WERI-Rb-1 (cell line): ENCODE data around the gene SLC4A11.
"Not testable (repeated sequence)": the region's sequence is repeated elsewhere in the genome, so short reads cannot be mapped to it uniquely, and the experiment has no call there.

Source experiments
- DNase-seq: peaks from one replicate; pipeline ENCODE4 v3.0.0-alpha.2; 2020
- H3K27ac ChIP-seq: fragments of 250-450 bp; sonication (Bioruptor Pico); 2 replicates; pipeline ENCODE4 v1.5.1; 2020; ENCODE audit warnings: mild to moderate bottlenecking, moderate library complexity
- H3K27me3 ChIP-seq: fragments of 250-450 bp; sonication (Bioruptor Pico); 2 replicates; pipeline ENCODE4 v1.5.1; 2021; ENCODE audit warnings: mild to moderate bottlenecking, low read depth, moderate library complexity; ENCODE audit not compliant: insufficient read depth, severe bottlenecking
- H3K36me3 ChIP-seq: fragments of 250-450 bp; sonication (Bioruptor Pico); 2 replicates; pipeline ENCODE4 v1.5.1; 2020; ENCODE audit warnings: mild to moderate bottlenecking, moderate library complexity
- H3K4me3 ChIP-seq: 2 replicates; pipeline ENCODE4 v1.5.1; 2011; ENCODE audit warnings: low read depth, mild to moderate bottlenecking, control low read depth, low read length
- H3K9me3 ChIP-seq: fragments of 250-450 bp; sonication (Bioruptor Pico); 2 replicates; pipeline ENCODE4 v1.5.1; 2021; ENCODE audit warnings: mild to moderate bottlenecking, moderate library complexity; ENCODE audit not compliant: severe bottlenecking
- TF ChIP-seq, protein P1 (sequence below): IDR thresholded peaks from 2 replicates; pipeline ENCODE4 v1.5.1; 2011; ENCODE audit warnings: low read depth, mild to moderate bottlenecking, control low read depth, inconsistent platforms, low read length

The SLC4A11 gene

DNA sequence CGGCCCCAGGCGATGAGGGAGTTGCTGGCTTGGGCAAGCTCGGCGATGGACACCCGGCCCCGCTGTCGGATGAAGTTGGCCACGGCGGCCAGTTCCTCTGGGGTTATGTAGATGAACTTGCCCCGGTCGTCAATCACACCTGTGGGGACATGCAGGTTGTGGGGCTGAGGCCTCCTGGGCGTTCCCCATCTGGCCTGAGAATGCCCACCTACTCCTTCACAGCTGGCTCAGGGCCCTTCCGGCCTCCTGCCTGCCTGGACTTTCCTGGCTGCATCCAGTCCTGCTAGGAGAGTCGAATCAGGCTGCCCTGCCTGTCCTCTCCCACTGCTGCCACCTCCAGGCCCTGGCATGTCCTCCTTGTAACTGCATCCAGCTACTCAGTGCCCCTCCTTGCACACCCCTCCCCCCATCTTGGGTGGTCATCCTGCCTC, 48.3 kb downstream of the SLC4A11 start:
- DNase-seq: no peak
- H3K4me3 ChIP-seq: no peak overlapping the region

DNA sequence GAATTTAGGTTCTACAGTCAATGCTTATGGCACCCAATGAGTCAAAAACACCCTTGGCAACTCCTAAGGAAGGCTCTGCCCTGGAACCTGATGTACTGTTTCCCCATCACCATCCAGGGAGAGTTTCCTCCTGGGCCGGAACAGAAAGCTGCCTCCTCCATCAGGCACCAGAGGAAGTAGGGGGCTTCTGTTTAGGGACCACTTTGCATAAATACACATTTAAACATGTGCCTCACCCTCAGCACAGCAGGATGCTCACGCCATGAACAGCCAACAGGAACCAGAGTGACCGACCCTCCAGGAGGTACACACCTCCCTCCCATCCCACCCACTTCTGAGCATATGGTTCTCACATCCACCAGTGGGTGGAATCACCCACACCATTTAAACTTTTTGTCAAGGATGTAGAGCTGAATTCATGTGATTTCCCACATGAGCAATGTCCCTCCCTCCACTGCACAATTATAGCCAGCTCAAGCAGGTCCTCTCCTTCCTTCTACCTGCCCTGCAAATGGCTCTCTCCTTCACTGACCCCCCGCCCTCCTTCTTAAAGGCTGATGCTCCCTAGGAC, 49.3 kb downstream of the SLC4A11 start:
- Histone ChIP-seq H3K4me3 (no peak overlapping the region), H3K27me3 (no peaks in the 10 kb centered on the region), H3K36me3 (peaks cover 51% of the 10 kb centered on the region), H3K9me3 (no peaks in the 10 kb centered on the region), H3K27ac (no peak overlapping the region)
- TF ChIP-seq, protein P1, sequence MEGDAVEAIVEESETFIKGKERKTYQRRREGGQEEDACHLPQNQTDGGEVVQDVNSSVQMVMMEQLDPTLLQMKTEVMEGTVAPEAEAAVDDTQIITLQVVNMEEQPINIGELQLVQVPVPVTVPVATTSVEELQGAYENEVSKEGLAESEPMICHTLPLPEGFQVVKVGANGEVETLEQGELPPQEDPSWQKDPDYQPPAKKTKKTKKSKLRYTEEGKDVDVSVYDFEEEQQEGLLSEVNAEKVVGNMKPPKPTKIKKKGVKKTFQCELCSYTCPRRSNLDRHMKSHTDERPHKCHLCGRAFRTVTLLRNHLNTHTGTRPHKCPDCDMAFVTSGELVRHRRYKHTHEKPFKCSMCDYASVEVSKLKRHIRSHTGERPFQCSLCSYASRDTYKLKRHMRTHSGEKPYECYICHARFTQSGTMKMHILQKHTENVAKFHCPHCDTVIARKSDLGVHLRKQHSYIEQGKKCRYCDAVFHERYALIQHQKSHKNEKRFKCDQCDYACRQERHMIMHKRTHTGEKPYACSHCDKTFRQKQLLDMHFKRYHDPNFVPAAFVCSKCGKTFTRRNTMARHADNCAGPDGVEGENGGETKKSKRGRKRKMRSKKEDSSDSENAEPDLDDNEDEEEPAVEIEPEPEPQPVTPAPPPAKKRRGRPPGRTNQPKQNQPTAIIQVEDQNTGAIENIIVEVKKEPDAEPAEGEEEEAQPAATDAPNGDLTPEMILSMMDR: no peak
- no peak for DNase-seq

More for the DNA sequence above, 48.3 kb downstream of the SLC4A11 start:
- Histone ChIP-seq H3K36me3 (peaks cover 61% of the 10 kb centered on the region), H3K27me3 (no peaks in the 10 kb centered on the region), H3K9me3 (no peaks in the 10 kb centered on the region), H3K27ac (no peak overlapping the region)
- TF ChIP-seq, protein P1: peak; percentile 20; the same call in 1 of the 2 replicates

DNA sequence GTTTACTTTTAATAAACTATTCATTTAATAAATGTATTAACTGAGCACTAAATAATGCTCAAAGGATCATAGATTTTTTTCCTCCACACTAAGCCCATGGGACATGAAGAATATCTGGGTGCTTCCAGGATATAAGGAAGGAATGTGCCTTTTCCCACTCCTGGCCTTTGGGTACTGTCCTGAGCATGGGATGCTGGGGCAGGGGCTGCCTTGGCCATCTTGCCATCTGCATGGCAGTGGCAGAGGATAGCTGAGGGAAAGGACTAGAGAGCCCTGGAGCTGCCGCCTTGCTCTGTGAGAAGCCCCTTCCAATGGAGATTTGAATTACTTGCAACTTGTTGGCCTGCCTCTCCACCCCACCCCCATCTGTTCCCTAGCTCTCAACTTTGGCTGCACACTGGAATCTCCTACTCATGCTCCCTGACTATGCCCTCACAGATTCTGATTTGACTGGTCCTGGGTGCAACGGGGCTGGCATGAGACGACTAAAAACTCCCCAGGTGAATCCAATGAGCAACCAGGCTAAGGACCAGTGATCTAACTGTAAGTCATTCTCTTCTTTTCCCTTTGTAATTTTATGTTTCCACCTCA, 50.1 kb downstream of the SLC4A11 start:
- H3K4me3 ChIP-seq: no peak overlapping the region
- H3K36me3 ChIP-seq: peaks cover 45% of the 10 kb centered on the region
- no peak for DNase-seq
- no peaks in the 10 kb centered on the region for H3K27me3 ChIP-seq
- TF ChIP-seq, protein P1: no peak
- H3K27ac ChIP-seq: no peak overlapping the region
- no peaks in the 10 kb centered on the region for H3K9me3 ChIP-seq

DNA sequence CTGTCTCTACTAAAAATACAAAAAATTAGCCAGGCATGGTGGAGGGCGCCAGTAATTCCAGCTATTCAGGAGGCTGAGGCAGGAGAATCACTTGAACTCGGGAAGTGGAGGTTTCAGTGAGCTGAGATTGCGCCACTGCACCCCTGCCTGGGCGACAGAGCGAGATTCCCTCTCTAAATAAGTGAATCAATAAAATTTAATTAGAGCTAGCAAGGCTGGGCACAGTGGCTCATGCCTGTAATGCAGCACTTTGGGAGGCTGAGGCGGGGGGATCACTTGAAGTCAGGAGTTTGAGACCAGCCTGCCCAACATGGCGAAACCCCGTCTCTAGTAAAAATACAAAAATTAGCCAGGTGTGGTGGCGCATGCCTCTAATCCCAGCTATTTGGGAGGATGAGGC, 51.1 kb downstream of the SLC4A11 start:
- H3K36me3 ChIP-seq: peaks cover 36% of the 10 kb centered on the region
- not testable (repeated sequence) for DNase-seq, H3K9me3 ChIP-seq, H3K27ac ChIP-seq, H3K27me3 ChIP-seq, H3K4me3 ChIP-seq

DNA sequence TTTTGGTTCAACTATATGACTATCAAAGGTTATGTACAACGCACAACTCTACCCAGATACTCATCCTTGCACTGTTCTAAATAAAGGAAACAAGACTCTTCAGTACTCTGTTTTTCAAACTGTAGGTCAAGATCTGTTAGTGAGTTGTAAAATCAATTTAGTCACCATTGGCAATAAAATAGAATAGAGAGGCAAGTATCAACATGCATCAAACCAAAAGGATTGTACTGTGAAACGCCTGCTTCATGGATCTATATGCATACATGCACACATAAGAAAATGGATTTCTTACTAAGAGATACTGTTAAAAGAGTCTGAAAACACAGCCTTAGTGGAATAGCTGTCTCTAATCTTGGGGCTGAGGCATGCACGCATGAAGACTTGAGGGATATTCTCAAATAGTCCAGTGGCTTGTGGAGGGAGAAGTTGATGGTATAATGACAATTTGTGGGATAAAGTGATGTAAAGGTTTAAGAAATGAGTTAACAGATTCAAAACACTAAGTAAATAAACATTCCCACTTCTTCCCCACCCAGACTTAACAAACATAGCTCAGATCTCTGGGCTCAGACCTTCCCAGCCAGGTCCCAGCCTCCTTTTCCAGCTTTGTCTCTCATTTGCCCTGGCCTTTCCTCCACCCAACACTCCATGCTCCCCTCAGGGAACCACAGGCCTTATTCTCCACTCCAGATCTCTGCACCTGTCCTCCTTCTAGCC, 54.9 kb downstream of the SLC4A11 start:
- H3K36me3 ChIP-seq: peaks cover 4% of the 10 kb centered on the region
- H3K27me3 ChIP-seq: no peaks in the 10 kb centered on the region
- TF ChIP-seq, protein P1: no peak

DNA sequence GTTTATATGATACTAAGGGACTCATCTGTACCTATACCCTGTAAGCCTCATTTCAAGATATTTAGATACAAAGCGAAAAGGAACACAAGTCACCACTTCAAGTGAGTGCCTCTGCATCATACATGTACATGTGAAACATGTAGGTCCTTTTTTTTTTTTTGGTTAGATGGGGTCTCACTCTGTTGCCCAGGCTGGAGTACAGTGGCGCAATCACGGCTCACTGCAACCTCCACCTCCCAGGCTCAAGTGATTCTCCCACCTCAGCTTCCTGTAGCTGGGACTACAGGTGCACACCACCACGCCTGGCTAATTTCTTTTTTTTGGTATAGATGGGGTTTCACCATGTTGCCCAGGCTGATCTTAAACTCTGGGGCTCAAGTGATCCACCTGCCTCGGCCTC, 56.6 kb downstream of the SLC4A11 start:
- H3K36me3 ChIP-seq, H3K27ac ChIP-seq, DNase-seq, H3K4me3 ChIP-seq, H3K9me3 ChIP-seq, H3K27me3 ChIP-seq: not testable (repeated sequence)

More for the DNA sequence above, 54.9 kb downstream of the SLC4A11 start:
- DNase-seq: no peak
- Histone ChIP-seq H3K9me3 (no peaks in the 10 kb centered on the region), H3K27ac (peak overlapping the region; percentile 35; the same call in 1 of the 2 replicates), H3K4me3 (no peak overlapping the region)
